ENCODE measurements around the gene ART1. TPM values are rescaled to one million over a fixed set of nuclear protein-coding genes. Genes with fewer than 3 reads are reported as not detected.

ART1 gene
- total RNA-seq, 6 experiments from 2014 or later: not detected

- WGBS (ENCODE audit: insufficient coverage, low coverage, low lambda C conversion rate, missing lambda C conversion rate): 63% methylated on average over 3 of the region's 4 CpGs
- H3K4me1 ChIP-seq: no peaks in the 10 kb centered on the region
- H3K36me3 ChIP-seq: no peaks in the 10 kb centered on the region
- H3K27me3 ChIP-seq: no peaks in the 10 kb centered on the region
- DNase-seq: no peak
- no peaks in the 10 kb centered on the region for H3K9me3 ChIP-seq
- no peak for ATAC-seq
- H3K4me3 ChIP-seq: no peak overlapping the region
- no peak for TF ChIP-seq CTCF (IDR thresholded peaks at IDR 0.05)
- no peak for TF ChIP-seq POLR2A (IDR thresholded peaks at IDR 0.05)
- H3K27ac ChIP-seq: no peak overlapping the region
- intact Hi-C loops (cut with DNase I): no loop called here
Measured at GRCh38 chr11:3622521-3622920, 22.4 kb upstream of the ART1 start.

GRCh38 chr11:3623121-3623520 lies 21.8 kb upstream of the ART1 start:
- H3K4me3 ChIP-seq: no peak overlapping the region
- intact Hi-C loops (cut with DNase I): no loop called here
- no peaks in the 10 kb centered on the region for H3K27me3 ChIP-seq
- TF ChIP-seq CTCF (IDR thresholded peaks at IDR 0.05): no peak
- no peak for TF ChIP-seq POLR2A (IDR thresholded peaks at IDR 0.05)
- no peak for DNase-seq
- no peak overlapping the region for H3K27ac ChIP-seq
- no peak for ATAC-seq
- 82% methylated on average over 5 of the region's 5 CpGs for WGBS (ENCODE audit: insufficient coverage, low coverage, low lambda C conversion rate, missing lambda C conversion rate)
- no peaks in the 10 kb centered on the region for H3K36me3 ChIP-seq
- no peaks in the 10 kb centered on the region for H3K9me3 ChIP-seq
- no peaks in the 10 kb centered on the region for H3K4me1 ChIP-seq

- 54% methylated on average over 7 of the region's 8 CpGs for WGBS (ENCODE audit: insufficient coverage, low coverage, low lambda C conversion rate, missing lambda C conversion rate)
- Histone ChIP-seq H3K27ac (no peak overlapping the region), H3K4me3 (no peak overlapping the region), H3K4me1 (no peaks in the 10 kb centered on the region), H3K9me3 (no peaks in the 10 kb centered on the region), H3K27me3 (no peaks in the 10 kb centered on the region), H3K36me3 (no peaks in the 10 kb centered on the region)
- ATAC-seq (no peak), DNase-seq (no peak)
- no peak for TF ChIP-seq CTCF (IDR thresholded peaks at IDR 0.05)
- TF ChIP-seq POLR2A (IDR thresholded peaks at IDR 0.05): no peak
- intact Hi-C loops (cut with DNase I): no loop called here
Measured at GRCh38 chr11:3623767-3624458, 21.0 kb upstream of the ART1 start.

- WGBS (ENCODE audit: insufficient coverage, low coverage, low lambda C conversion rate, missing lambda C conversion rate): 62% methylated on average over 14 of the region's 23 CpGs
- H3K27ac ChIP-seq: no peak overlapping the region
- intact Hi-C loops (cut with DNase I): no loop called here
- ATAC-seq (peak; percentile 31 to 50 (median 46)), DNase-seq (peak in 1 of 3 donors; percentile 52)
- H3K9me3 ChIP-seq: no peaks in the 10 kb centered on the region
- no peaks in the 10 kb centered on the region for H3K27me3 ChIP-seq
- no peak overlapping the region for H3K4me3 ChIP-seq
- no peaks in the 10 kb centered on the region for H3K36me3 ChIP-seq
- no peak for TF ChIP-seq POLR2A (IDR thresholded peaks at IDR 0.05)
- TF ChIP-seq CTCF (IDR thresholded peaks at IDR 0.05): no peak
- no peaks in the 10 kb centered on the region for H3K4me1 ChIP-seq
Measured at GRCh38 chr11:3626250-3626960, 18.5 kb upstream of the ART1 start.
